Measurements from ENCODE around the gene EXPH5.

GRCh38 chr11:108635106-108635505, 41.5 kb upstream of the EXPH5 start:
- TF ChIP-seq CTCF (IDR thresholded peaks at IDR 0.05; ENCODE audit: low read depth, low read length) (no peak), POLR2A (IDR thresholded peaks at IDR 0.05; ENCODE audit: extremely low read depth, insufficient read length) (no peak), MAX (IDR thresholded peaks at IDR 0.05; ENCODE audit: low read depth, low read length) (no peak), MYC (IDR thresholded peaks at IDR 0.05; ENCODE audit: low read depth, low read length) (no peak)
